Glutamatergic neuron (in vitro differentiated cells): ENCODE measurements around the gene ARFGEF3. TPM values are rescaled to one million over a fixed set of nuclear protein-coding genes. Genes with fewer than 3 reads are reported as not detected.
A peak's percentile ranks its signal among the peaks of the same experiment; 100 is the strongest.

Experiments used
- DNase-seq: peaks from one replicate; pipeline ENCODE4 v3.0.0; 2022
- H3K27ac Mint-ChIP-seq: one replicate; pipeline ENCODE4 v1.8.0; 2020; ENCODE audit warnings: mild to moderate bottlenecking, mixed read lengths, inconsistent platforms; ENCODE audit not compliant: unreplicated experiment
- H3K27me3 Mint-ChIP-seq: one replicate; pipeline ENCODE4 v1.8.0; 2020; ENCODE audit warnings: mild to moderate bottlenecking, moderate library complexity, mixed read lengths, inconsistent platforms; ENCODE audit not compliant: unreplicated experiment
- H3K36me3 Mint-ChIP-seq: one replicate; pipeline ENCODE4 v1.8.0; 2020; ENCODE audit warnings: mild to moderate bottlenecking, mixed read lengths, inconsistent platforms; ENCODE audit not compliant: unreplicated experiment
- H3K4me1 Mint-ChIP-seq: one replicate; pipeline ENCODE4 v1.8.0; 2020; ENCODE audit warnings: mild to moderate bottlenecking, low read depth, mixed read lengths, inconsistent platforms; ENCODE audit not compliant: unreplicated experiment
- H3K4me3 Mint-ChIP-seq: one replicate; pipeline ENCODE4 v1.8.0; 2020; ENCODE audit warnings: mild to moderate bottlenecking, mixed read lengths, inconsistent platforms; ENCODE audit not compliant: unreplicated experiment
- H3K9me3 Mint-ChIP-seq: one replicate; pipeline ENCODE4 v1.8.0; 2020; ENCODE audit warnings: mild to moderate bottlenecking, moderate library complexity, mixed read lengths, inconsistent platforms; ENCODE audit not compliant: unreplicated experiment
- total RNA-seq: library from RNA; stranded (reverse); fragmentation: NEBNext Ultra II Directional; extraction: Animal tissue kit (Norgen Biotek cat#: 25700); gene quantifications from one replicate; pipeline ENCODE4 v1.2.1, GENCODE V29; 2021; ENCODE audit not compliant: unreplicated experiment
- TF ChIP-seq, protein P1 (sequence below): fragments of 200-600 bp; sonication (generic); IDR thresholded peaks from one replicate; pipeline ENCODE4 v1.5.0; 2021; ENCODE audit not compliant: partially characterized antibody, unreplicated experiment

Gene ARFGEF3
- total RNA-seq, 1 donor from 2014 or later: 15.3 TPM

DNA sequence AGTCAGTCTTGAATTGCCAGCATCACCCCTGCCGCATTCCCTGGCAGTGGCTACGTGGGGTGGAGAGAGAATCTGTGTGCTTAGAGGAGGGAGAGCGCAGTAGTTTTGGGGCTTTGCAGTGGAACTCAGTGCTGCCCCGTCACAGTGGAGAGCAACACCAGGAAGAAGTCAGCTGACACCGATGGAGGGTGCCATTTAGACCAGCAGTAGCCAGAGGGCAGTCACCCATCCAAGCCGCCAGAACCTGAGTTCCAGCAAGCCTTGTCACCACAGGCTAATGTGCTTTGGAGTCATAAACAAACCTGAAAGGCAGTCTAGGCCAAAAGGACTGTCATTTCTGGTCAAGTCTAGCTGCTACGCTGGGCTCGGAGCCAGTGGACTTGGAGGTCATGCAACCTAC lies 32.5 kb upstream of the ARFGEF3 start:
- TF ChIP-seq, protein P1, sequence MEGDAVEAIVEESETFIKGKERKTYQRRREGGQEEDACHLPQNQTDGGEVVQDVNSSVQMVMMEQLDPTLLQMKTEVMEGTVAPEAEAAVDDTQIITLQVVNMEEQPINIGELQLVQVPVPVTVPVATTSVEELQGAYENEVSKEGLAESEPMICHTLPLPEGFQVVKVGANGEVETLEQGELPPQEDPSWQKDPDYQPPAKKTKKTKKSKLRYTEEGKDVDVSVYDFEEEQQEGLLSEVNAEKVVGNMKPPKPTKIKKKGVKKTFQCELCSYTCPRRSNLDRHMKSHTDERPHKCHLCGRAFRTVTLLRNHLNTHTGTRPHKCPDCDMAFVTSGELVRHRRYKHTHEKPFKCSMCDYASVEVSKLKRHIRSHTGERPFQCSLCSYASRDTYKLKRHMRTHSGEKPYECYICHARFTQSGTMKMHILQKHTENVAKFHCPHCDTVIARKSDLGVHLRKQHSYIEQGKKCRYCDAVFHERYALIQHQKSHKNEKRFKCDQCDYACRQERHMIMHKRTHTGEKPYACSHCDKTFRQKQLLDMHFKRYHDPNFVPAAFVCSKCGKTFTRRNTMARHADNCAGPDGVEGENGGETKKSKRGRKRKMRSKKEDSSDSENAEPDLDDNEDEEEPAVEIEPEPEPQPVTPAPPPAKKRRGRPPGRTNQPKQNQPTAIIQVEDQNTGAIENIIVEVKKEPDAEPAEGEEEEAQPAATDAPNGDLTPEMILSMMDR: no peak
- Mint-ChIP-seq H3K9me3 (no peaks in the 10 kb centered on the region), H3K27ac (no peak overlapping the region), H3K27me3 (no peaks in the 10 kb centered on the region), H3K36me3 (peaks cover 4% of the 10 kb centered on the region), H3K4me1 (no peaks in the 10 kb centered on the region), H3K4me3 (peak overlapping the region; percentile 43)
- no peak for DNase-seq

DNA sequence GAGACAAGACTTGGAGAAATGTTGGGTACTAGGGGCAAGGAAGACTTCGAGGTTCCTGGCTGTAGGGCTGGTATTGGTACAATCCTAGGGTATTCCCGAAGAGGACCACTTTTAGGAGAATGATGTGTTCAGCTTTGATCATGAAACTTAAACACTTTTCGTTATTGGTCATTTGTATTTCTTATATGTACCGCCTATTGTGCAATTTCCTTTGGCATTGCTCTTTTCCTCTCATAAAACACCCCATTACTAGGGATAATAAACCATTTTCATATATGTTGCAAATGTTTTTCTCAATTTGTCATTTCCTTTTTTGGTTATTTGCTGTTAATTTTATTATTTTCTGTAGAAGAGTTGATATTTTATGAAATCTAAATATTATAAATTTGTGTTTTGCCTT lies 18.9 kb upstream of the ARFGEF3 start:
- H3K9me3 Mint-ChIP-seq: no peaks in the 10 kb centered on the region

DNA sequence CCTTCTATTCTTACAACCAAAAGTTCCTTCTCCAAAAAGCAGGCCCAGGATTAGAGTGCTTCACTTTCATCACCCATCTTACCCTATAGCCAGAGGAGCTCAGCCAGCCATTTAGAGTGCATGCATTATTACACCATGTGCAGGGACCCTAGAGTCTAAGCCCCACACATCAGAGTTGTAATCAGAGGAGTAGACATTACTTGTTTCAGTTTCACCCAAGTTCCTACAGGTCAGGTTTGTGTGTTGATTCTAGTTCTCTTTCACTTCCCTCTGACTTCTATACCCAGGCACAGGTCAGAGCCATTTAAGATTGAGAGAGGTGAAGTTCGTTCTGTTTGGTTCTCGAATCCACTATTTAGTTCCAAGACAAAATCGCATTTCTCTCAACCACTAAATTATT lies 16.3 kb upstream of the ARFGEF3 start:
- no peaks in the 10 kb centered on the region for H3K36me3 Mint-ChIP-seq

More for the DNA sequence above, 18.9 kb upstream of the ARFGEF3 start:
- Mint-ChIP-seq H3K36me3 (no peaks in the 10 kb centered on the region), H3K4me1 (no peaks in the 10 kb centered on the region), H3K4me3 (no peak overlapping the region), H3K27ac (no peak overlapping the region), H3K27me3 (no peaks in the 10 kb centered on the region)
- no peak for DNase-seq
- TF ChIP-seq, protein P1: no peak

DNA sequence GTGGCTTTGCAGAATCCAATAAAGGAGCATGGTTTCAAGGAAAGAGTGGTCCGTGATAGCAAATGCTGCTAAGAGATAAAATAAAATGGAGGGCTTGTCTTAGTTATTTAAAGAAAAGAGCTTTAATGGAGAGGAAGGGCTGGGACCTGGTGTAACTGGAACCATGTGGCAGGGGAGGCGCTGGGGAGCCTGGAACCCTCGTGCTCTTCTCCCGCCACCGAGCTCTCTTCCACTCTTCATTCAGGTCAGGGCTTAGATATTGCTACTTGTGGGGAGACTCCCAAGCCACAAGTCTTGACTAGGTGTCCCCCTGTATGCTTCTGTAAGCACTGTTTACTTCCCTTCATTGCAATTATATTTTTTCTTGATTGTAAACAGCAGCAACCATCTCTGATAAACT lies 15.2 kb upstream of the ARFGEF3 start:
- Mint-ChIP-seq H3K9me3 (no peaks in the 10 kb centered on the region), H3K4me1 (no peaks in the 10 kb centered on the region), H3K36me3 (peaks cover 3% of the 10 kb centered on the region), H3K27me3 (no peaks in the 10 kb centered on the region), H3K4me3 (no peak overlapping the region), H3K27ac (no peak overlapping the region)
- TF ChIP-seq, protein P1: no peak
- no peak for DNase-seq

More for the DNA sequence above, 16.3 kb upstream of the ARFGEF3 start:
- Mint-ChIP-seq H3K9me3 (no peaks in the 10 kb centered on the region), H3K27ac (no peak overlapping the region), H3K27me3 (no peaks in the 10 kb centered on the region), H3K4me1 (no peaks in the 10 kb centered on the region), H3K4me3 (no peak overlapping the region)
- DNase-seq: no peak
- TF ChIP-seq, protein P1: no peak

DNA sequence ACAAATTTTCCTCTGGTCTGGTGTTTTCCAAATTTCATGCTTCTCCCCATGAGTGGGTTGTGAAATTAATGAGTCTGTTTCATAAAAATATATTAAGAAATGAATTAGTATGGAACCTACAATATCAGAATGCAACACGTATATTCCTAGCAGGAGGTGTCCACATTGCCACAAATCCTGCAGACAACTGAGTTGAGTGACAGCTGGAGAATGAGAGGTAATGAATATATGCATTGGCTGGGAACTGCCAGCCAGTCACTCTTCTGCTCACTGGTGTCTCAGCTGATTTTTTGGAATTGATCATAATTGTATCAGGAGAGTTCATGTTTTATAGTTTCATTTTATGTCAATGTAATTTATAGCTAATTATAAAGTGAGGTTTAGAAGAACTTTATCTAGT lies 6.3 kb upstream of the ARFGEF3 start:
- H3K27me3 Mint-ChIP-seq: no peaks in the 10 kb centered on the region
- H3K36me3 Mint-ChIP-seq: peaks cover 12% of the 10 kb centered on the region
- DNase-seq: no peak
- H3K27ac Mint-ChIP-seq: no peak overlapping the region
- H3K9me3 Mint-ChIP-seq: no peaks in the 10 kb centered on the region
- H3K4me1 Mint-ChIP-seq: peaks cover 4% of the 10 kb centered on the region
- H3K4me3 Mint-ChIP-seq: no peak overlapping the region
- TF ChIP-seq, protein P1: no peak
